Measurements from ENCODE around the gene TMPRSS5.

Gene TMPRSS5

GRCh38 chr11:113667801-113668200 lies 38.3 kb downstream of the TMPRSS5 start:
- no peak for DNase-seq (ENCODE audit: low spot score)

DNA sequence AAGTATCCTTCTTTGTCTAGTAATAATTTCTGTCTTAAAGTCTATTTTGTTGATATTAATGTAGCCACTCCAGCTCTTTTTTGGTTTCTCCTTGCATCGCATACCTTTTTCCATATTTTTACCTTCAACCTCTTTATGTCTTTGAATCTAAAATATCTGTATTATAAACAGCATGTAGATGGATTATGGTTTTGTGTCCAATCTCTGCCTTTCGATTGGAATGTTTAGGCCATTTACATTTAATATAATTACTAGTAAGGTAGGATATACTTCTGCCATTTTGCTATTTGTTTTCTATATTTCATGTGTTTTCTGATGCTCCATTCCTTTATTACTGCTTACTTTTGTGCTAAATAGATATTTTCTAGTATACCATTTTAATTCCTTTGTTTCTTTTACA lies 39.5 kb downstream of the TMPRSS5 start:
- no peak for DNase-seq (ENCODE audit: low spot score)

DNA sequence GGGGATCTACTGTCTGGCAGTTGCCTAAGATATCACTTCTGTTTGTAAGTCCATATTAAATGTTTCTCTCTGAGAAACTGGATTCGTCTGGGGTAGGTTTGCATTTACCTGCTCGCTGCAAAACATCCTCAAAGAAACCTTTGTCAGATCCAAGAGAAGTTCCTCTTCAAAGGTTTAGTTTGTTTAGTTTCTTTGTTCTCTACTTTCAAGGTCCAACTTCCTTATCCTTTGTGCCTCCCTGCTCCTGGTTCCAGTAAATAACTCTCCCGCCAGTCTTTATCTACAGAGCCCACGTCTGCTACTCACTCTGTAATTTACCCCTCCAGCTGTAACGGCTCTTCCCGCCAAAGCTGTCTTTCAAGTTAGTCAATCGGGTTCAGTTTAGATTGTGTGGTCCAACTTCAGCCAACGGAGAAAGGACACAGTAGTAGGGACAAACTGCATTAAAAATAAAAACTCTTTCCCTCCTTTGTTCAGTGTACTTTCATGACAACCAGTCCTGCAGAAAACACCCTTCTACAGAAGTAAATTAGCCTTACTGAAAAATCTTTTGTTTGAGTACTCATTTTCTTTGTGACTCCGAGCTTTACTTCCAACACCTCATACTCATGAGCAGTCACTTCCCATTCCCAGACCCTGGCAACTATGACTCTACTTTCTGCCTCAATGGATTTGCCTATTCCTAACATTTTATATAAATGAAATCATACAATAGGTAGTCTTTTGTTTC lies 41.0 kb downstream of the TMPRSS5 start:
- DNase-seq (ENCODE audit: low spot score) = no peak

DNA sequence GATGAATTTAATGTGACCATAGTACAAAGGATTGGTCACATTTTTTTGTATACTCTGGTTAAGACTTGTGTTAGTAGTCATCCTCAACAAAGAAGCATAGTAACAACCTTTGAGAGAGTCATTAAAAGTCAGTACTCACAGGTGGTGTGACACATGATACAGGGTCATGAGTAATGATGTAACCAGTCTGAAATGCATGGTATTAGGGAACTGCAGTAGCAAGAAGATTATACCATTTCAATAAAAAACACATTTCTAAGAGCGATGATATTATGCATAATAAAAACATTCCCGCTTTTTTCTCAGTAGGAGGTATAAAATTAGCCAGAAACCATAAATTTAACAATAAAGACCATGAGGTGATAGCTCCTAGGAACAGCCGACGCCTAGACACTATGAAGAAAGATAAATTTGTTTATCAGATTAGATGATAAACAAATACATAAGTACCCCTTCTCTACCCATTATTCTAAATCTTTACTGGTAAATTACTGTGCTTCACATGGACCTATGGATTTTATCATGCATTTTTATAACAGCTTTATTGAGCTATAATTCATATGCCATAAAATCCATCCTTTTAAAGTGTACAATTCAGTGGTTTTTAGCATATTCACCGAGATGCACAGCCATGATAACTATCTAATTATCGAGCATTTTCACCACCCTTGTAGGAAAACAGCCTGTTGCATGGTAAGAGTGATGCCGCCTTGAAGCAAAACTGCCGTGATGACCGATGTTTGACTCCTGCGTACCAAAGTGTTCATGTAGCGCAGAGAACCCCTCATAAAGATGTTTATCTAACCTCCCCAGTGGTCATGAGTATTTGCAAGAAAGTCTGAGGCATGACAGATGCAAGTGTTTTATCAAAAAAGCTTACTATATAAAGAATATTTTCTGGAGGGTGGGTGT lies 41.8 kb downstream of the TMPRSS5 start:
- DNase-seq (ENCODE audit: low spot score) = no peak

DNA sequence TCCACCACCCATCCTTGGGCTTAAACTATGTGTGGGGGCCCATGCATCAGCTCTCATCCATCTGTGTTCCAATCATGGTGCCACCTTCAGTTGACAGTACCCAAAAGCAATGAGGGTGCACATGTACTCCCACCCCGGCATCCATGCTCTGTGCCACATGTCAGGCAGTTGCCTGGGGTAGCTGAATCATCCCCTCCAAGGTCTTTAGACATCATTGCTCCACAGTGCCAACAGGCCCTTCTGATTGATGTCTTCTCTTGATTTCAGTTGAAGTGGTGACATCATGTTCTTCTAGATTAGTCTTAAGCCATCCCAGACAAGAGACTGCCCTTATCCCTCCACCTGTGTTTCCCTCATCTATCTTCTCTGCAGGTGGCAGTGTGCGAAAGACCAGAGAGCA lies 42.5 kb downstream of the TMPRSS5 start:
- DNase-seq (ENCODE audit: low spot score) = no peak

DNA sequence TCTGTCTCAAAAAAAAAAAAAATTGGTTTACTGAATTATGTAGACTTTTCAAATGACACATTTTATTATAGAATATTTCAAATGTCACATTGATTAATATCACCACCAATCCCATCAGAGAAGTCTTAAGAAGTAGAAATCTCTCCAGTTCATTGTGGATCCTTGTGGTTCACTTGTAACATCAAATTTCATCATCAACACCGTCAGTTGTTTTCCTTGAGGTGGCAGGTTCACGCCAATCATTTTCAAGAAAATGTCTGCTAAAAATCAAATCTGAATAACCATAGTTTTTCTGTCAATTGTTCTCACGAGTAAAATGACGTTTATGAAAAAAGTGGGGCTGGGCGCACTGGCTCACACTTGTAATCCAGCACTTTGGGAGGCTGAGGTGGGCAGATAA lies 50.3 kb downstream of the TMPRSS5 start:
- DNase-seq (ENCODE audit: low spot score) = no peak

- DNase-seq (ENCODE audit: low spot score) = peak; percentile 58
These were observed 55.1 kb downstream of the TMPRSS5 start for GRCh38 chr11:113651023-113651422.

DNA sequence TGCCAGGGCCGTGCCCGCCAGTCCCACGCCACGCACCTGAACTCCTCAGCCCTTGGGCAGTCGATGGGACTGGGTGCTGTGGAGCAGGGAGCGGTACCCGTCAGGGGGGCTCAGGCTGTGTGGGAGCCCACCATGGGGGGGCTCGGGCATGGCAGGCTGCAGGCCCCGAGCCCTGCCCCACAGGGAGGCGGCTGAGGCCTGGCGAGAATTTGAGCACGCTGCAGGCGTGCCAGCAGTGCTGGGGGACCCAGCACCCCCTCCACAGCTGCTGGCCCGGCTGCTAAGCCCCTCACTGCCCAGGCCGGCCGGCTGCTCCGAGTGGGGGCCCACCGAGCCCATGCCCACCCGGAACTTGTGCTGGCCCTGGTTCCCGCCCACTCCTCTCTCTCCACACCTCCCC lies 56.8 kb downstream of the TMPRSS5 start:
- no peak for DNase-seq (ENCODE audit: low spot score)

DNA sequence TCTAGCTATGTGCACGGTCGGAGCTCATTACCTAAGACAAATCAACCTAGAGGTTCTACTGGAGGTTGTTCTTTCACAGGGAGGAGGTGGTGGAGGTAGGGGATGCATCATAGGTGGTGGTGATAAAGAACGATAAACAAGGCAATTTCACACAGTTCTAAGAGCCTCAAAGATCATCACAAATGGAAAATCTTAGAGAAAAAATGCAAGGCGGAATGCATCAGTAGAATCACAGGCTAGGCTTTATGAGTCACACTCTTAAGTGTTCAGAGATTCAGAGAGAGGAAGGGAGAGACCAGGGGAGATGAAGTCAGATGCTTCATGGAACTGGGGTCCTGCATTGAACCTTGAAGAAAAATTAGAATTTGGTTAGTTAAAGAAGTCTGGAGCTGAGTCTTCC lies 58.3 kb downstream of the TMPRSS5 start:
- no peak for DNase-seq (ENCODE audit: low spot score)

DNA sequence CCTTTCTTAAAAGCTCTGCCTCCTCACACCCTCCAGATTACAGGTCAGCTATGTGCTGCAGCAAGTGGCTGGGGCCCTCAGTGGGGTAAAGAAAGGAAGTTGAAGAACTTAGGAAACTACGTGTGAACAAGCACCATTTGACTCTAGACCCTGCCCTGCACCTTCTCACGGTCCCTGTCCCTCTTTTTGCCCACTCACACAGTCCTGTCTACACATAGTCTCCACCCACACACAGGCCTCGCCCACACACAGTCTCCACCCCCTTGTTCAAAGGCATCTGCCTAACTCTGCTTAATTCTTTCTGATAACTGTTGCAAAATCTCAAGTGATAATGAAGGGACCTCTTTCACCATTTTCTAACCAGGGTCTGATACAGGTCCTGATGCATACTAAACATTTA lies 59.0 kb downstream of the TMPRSS5 start:
- DNase-seq (ENCODE audit: low spot score) = no peak

- DNase-seq (ENCODE audit: low spot score) = no peak
These were observed 60.3 kb downstream of the TMPRSS5 start for GRCh38 chr11:113645593-113646349.

DNA sequence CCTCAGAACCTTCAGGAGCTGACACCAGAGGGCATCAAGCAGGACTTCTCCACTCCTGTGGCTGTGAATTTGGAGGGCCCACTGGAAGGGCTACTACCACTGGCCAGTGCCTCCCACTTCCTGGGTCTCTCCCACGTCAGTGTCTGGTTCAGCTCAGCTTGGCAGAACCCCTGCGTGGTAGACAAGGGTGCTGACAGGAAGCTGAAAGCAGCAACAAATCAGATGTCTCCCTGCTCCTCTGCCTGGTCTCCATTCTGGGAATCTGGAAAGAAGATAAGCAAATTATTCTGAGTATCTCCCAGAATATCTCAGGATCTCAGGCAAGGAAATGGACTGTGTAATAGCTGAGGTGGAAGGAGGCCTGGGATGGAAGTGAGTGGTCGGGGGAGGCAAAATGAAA lies 61.5 kb downstream of the TMPRSS5 start:
- DNase-seq (ENCODE audit: low spot score) = no peak

- DNase-seq (ENCODE audit: low spot score) = no peak
These were observed 62.4 kb downstream of the TMPRSS5 start for GRCh38 chr11:113643701-113644100.

DNA sequence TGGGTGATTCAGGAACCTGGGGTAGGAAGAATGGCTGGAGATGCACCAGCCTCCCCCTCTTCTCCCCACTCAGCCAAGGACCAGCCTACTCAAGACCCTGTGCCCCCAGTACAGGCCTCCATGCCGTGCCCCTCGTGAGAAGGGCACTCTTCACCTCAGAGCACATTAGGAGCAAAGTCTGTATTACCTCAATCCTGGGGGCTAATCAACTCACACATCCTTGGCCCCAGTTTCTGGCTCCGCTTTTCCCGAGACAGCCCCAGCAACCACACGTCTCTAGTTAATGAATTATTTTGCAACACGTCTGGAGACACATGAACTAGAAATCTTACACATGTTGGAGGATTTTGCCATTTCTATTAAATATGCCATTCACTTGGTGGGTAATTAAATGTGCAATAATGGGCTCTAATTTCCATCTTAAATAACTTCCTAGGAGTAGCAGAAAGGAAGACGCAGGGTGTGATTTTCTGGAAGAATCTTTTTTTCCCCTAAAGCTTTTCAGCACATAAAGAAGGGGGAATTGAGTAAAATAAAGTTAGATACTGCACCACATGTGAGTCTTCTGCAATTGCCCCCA lies 63.0 kb downstream of the TMPRSS5 start:
- DNase-seq (ENCODE audit: low spot score) = no peak

GRCh38 chr11:113642090-113642489 lies 64.0 kb downstream of the TMPRSS5 start:
- no peak for DNase-seq (ENCODE audit: low spot score)

- no peak for DNase-seq (ENCODE audit: low spot score)
These were observed 67.7 kb downstream of the TMPRSS5 start for GRCh38 chr11:113638376-113638775.

- no peak for DNase-seq (ENCODE audit: low spot score)
These were observed 68.5 kb downstream of the TMPRSS5 start for GRCh38 chr11:113637636-113638035.

Measured in Ammon's horn (tissue), 1 donor.